Stimulated activated CD8-positive, alpha-beta memory T cell treated with anti-CD3 and anti-CD28 coated beads, Interleukin-7, amount 100 ng/mL, for 4 hours (primary cell): Measurements from ENCODE around the gene CABCOCO1.
"Not testable (repeated sequence)": the region's sequence is repeated elsewhere in the genome, so short reads cannot be mapped to it uniquely, and the experiment has no call there.

ENCODE experiments used
- DNase-seq, 2 donors: peaks; one replicate each; pipeline ENCODE4 v3.0.0-alpha.2; 2020; ENCODE audit warnings: low read depth in 2 of 2

Gene CABCOCO1

DNA sequence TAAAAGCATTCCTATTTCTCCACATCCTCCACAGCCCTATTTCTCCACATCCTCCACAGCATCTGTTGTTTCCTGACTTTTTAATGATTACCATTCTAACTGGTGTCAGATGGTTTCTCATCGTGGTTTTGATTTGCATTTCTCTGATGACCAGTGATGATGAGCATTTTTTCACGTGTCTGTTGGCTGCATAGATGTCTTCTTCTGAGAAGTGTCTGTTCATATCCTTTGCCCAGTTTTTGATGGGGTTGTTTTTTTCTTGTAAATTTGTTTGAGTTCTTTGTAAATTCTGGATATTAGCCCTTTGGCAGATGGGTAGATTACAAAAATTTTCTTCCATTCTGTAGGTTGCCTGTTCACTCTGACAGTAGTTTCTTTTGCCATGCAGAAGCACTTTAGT is 49.4 kb downstream of the CABCOCO1 start:
- DNase-seq = not testable (repeated sequence)

DNA sequence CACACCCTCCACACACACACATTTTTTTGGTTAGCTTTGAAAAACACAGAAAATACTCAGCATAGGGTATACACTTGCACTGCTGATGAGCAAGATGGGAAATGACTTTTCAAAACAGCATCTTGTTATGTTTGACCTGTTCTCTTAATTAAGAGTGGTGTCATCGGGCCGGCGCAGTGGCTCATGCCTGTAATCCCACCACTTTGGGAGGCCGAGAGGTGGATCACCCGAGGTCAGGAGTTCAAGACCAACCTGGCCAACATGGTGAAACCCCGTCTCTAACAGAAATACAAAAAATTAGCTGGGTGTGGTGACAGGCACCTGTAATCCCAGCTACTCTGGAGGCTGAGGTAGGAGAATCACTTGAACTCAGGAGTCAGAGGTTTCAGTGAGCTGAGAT is 56.7 kb downstream of the CABCOCO1 start:
- not testable (repeated sequence) for DNase-seq

DNA sequence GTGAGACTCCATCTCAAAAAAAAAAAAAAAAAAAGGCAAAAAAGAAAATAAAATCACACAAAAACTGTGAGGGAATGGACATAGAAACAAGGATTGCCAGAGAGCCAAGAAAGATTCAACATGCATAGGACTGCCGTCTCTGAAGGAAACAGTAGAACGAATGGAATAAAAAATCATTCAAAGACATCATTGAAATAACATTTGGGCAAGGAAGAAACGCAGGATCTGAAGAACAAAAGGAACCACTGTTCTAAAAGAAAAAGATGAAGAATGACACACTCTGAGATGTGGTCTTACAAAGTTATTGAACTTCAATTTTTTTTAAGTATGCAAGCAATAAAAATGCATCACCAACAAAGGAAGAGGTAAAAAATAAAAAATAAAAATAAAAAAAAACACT is 57.2 kb downstream of the CABCOCO1 start:
- no peak for DNase-seq

- DNase-seq = no peak
These were observed 58.7 kb downstream of the CABCOCO1 start for GRCh38 chr10:61721431-61721830.

DNA sequence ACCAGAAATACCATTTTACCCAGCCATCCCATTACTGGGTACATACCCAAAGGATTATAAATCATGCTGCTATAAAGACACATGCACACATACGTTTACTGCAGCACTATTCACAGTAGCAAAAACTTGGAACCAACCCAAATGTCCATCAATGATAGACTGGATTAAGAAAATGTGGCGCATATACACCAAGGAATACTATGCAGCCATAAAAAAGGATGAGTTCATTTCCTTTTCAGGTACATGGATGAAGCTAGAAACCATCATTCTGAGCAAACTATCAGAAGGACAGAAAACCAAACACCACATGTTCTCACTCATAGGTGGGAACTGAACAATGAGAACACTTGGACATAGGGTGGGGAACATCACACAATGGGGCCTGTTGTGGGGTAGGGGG is 62.5 kb downstream of the CABCOCO1 start:
- not testable (repeated sequence) for DNase-seq

DNA sequence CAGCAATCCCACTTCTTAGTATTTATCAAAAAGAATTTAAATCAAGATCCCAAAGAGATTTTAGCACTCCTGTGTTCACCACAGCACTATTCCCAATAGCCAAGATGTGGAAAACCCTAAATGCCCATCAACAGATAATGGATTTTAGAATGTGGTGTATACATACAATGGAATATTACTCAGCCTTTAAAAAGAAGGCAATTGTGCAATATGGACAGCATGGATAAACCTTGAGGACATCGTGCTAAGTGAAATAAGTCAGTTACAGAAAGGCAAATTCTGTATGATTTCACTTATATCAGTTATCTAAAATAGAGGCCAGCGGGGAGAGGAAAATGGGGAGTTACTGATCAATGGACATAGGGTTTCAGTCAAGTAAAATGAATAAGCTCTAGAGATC is 66.9 kb downstream of the CABCOCO1 start:
- DNase-seq = no peak

GRCh38 chr10:61730671-61731070 is 67.9 kb downstream of the CABCOCO1 start:
- DNase-seq = no peak

- no peak for DNase-seq
These were observed 68.9 kb downstream of the CABCOCO1 start for GRCh38 chr10:61731638-61732037.

- DNase-seq = no peak
These were observed 70.0 kb downstream of the CABCOCO1 start for GRCh38 chr10:61732629-61733278.

- DNase-seq = no peak
These were observed 70.7 kb downstream of the CABCOCO1 start for GRCh38 chr10:61733358-61733940.

DNA sequence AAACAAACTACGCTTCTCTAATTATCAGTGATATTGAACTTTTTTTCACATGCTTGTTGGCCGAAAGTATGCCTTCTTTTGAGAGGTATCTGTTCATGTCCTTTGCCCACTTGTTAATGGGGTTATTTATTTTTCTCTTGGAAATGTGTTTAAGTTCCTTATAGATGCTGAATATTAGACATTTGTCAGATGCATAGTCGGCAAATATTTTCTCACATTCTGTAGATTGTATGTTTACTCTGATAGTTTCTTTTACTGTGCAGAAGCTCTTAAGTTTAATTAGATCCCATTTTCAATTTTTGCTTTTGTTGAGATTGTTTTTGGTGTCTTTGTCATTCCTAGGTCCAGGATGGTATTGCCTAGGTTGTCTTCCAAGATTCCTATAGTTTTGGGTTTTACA is 73.2 kb downstream of the CABCOCO1 start:
- DNase-seq = no peak

- DNase-seq = not testable (repeated sequence)
These were observed 74.7 kb downstream of the CABCOCO1 start for GRCh38 chr10:61737455-61737854.

DNA sequence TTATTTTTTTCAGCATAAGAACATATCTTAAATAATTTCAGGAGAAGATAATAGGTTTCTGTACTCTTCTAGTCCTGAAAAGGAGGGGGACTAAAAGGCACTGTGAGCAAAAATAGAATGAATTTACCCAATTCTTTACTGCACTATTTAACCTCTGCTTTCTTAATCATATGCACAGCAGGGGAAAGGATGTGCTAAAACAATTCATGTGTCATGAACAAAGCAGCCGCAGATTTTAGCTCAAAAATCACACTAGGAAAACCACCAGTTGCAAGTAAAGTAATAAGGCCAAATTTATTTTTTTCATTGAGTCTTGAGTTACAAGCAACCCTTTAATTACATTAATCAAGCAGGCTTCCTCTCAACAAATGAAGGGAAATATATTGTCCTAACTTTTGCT is 80.1 kb downstream of the CABCOCO1 start:
- DNase-seq = no peak

DNA sequence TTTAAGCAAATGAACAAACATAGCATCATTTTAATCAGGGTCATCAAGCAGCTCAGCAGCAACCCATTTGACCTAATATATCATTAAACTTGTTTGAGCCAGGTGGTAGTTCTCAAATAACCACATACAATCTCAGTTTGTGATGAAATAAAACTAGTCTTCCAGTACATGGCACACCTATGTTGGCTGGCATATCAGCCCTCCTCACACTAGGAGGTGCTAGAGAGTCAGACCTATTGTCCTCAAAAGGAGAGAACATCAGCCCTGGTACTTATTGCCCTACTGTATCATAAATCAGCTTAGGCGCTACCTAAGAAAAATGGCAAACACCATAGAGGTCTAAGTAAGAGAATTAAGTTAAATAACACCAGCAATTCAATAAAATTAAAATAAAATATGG is 81.7 kb downstream of the CABCOCO1 start:
- no peak for DNase-seq

GRCh38 chr10:61746377-61746776 is 83.6 kb downstream of the CABCOCO1 start:
- no peak for DNase-seq

- DNase-seq = no peak
These were observed 84.6 kb downstream of the CABCOCO1 start for GRCh38 chr10:61747307-61747706.

DNA sequence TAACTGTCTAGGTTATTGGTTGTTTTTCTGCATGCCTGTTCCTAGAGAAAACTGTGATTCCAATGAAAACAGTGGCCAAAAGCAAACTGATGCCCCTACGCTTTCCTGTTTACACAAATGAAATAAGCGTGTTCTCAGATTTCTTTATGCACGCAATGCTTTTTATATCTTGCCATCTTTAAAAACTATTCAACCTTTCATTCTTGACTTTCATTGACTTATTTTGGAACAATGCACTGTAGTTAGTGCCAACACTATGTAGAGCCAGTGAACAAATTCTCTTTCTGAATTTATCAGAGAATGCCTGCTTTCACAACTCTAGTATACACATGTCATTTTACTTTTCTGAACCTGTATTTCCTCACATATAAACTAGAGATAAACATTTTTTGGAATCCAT is 86.6 kb downstream of the CABCOCO1 start:
- no peak for DNase-seq

DNA sequence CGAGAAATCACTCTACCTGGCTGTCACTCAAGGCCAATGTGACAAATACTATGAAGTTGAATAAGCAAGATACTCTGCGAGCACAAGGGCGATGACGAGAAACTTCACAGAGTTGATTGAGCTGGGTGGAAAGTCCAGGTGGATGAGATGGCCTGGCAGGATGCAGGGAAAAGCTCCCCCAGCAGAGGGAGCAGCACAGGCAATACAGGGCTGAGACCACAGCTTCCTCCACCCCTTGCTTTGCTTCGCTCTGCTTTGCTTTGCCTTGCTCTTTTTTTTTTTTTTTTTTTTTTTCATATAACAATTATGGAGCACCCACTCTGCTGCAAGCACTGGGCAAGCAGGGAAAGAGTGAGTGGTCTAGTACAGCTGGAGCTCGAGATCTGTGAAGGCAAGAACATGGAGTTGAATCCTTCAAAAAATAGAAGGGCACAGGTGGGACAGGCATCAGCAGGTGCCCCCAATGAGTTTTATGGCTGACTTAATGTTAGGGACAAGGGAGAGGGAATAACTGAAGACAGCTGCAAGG is 88.3 kb downstream of the CABCOCO1 start:
- DNase-seq = peak; percentile 47 to 48

DNA sequence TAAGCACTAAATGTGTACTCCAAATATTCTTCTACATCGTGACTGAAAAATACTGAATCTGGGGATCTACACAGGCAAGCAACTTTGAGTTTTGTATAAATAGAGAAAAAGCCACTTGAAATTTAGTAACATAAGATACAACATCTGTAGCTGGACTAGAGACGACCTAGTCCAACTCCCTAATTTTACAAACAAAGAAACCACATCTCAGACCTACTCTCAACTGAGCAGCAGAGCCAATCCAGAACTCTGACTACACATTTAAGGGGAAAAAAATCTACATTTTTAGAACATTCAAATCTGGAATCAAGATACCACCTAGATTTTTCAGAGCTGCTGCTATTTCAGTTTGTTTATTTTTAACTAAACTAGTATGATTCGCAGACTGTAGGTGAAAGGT is 88.9 kb downstream of the CABCOCO1 start:
- DNase-seq = no peak

DNA sequence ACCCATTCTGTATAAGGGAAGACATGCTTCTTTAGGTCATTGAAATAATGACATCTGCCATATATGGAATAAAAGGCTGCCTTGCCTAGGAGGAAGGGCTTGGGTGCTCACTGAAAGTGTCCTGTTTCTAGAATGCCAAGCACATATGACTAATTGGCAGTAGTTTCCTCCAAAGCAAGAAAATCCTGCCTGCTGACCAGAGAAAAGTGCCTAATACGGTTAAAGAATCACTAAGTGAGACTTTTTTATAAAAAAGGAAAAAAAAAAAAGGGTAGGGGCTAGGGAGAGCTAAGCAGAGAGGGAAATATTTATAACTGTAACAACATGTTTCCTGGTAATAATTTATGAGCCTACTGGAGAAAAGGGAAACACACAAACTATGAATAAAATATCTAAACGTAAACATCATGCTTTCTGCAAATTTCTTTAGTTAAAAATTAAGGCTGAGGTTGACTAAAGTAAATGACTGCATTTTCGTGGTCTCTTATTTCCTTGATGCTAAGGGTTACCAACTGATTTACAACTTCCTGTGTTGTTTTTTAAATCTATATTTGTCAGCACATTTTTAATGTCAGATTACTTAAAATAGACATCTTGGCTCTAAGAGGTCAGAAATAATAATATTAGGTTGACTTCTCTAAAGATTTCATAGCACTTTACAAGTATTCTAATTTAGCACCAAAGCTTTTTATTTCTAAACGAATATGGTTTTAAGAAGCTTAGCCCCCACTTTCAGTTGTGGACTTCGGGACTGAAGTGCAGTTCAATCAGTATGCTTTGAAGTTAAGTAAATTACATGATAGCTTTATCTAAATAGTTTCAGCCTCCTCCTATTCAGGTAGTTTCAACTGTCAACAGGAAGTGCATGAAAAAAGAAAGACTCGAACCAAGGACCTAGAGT is 89.6 kb downstream of the CABCOCO1 start:
- DNase-seq = no peak

DNA sequence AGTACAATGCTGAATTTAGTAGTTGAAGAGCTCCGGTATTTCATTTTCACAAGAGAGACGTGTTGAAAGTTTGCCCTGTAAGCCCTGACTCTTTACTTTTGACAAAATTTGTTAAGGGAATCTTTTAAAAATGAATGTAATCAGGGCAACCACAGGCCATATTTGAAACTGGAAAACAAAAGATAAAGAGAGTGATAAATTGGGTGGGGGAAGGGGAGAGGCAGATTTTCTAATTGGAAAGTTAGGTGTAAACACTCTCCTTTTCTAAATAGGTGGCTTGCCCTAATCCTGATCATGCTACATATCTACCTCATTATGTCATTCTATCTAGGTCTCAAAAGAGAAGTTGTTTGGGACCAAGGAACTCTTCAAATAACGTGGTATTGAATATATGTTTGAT is 90.7 kb downstream of the CABCOCO1 start:
- no peak for DNase-seq
